SJCRH30 (cell line): ENCODE data around the gene CASP4. TPM values are rescaled to one million over a fixed set of nuclear protein-coding genes. Genes with fewer than 3 reads are reported as not detected.

ENCODE experiments used
- total RNA-seq: library from RNA; depleted of rRNA; stranded (reverse); fragments of >200 nt; shearing (Covaris generic); gene quantifications from 2 replicates; pipeline ENCODE4 v1.2.3, GENCODE V29; 2014; rRNA removed

Gene CASP4
- total RNA-seq, 1 experiment from 2014 or later = 1.0 TPM

Other genes starting within 250 kb of the CASP4 start
- not detected in 2 replicates for gene CASP12, start 70.1 kb downstream of the CASP4 start, total RNA-seq
- gene CASP5, start 54.6 kb upstream of the CASP4 start, total RNA-seq = not detected in 2 replicates
- 0.40 and 0.86 TPM in 2 replicates for gene CASP1, start 66.6 kb upstream of the CASP4 start, total RNA-seq
- 0.25 and 0.53 TPM in 2 replicates for gene CARD16, start 76.8 kb upstream of the CASP4 start, total RNA-seq
- not detected in 2 replicates for gene CARD18, start 171.2 kb upstream of the CASP4 start, total RNA-seq